ENCODE results near the gene TRAF3IP1.

Gene TRAF3IP1

DNA sequence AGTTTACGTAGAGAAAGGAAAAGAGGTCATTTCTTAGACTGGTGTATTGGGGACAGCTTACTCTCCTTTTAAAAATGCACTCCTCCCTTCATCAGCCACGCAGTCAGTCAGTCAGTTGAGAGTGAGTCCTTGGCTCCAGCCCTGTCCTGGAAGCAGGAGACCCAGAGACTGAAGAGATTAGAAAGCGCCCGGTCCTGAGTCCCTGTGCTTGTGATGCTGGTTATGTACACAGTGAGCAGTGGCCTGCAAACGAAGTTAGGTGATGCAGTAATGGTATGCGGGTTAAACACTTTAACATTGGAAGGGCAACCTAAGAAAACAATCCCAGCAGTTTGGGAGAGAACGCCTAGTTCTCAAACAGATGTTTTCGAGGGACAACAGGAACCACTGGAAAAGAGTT is 100.1 kb downstream of the TRAF3IP1 start:
- ATAC-seq = no peak
- TF ChIP-seq TCF4 (CRISPR knock-in tag; IDR thresholded peaks at IDR 0.05; ENCODE audit: borderline replicate concordance) (no peak), RARB (CRISPR knock-in tag; IDR thresholded peaks at IDR 0.05) (no peak), ZFP30 (CRISPR knock-in tag; IDR thresholded peaks at IDR 0.05) (no peak), ZNF70 (CRISPR knock-in tag; IDR thresholded peaks at IDR 0.05) (no peak), ZC3H10 (CRISPR knock-in tag; IDR thresholded peaks at IDR 0.05) (no peak), ZNF8 (CRISPR knock-in tag; IDR thresholded peaks at IDR 0.05) (no peak), ISL1 (CRISPR knock-in tag; IDR thresholded peaks at IDR 0.05) (no peak), PPARA (CRISPR knock-in tag; IDR thresholded peaks at IDR 0.05; ENCODE audit: borderline replicate concordance) (no peak), SNAI2 (CRISPR knock-in tag; IDR thresholded peaks at IDR 0.05) (no peak), ARNTL (CRISPR knock-in tag; IDR thresholded peaks at IDR 0.05; ENCODE audit: borderline replicate concordance, low read depth) (no peak), ZNF565 (CRISPR knock-in tag; conservative IDR thresholded peaks at IDR 0.05; ENCODE audit: low read depth) (no peak), ZFP3 (CRISPR knock-in tag; IDR thresholded peaks at IDR 0.05) (no peak)
- TF ChIP-seq, protein P1, sequence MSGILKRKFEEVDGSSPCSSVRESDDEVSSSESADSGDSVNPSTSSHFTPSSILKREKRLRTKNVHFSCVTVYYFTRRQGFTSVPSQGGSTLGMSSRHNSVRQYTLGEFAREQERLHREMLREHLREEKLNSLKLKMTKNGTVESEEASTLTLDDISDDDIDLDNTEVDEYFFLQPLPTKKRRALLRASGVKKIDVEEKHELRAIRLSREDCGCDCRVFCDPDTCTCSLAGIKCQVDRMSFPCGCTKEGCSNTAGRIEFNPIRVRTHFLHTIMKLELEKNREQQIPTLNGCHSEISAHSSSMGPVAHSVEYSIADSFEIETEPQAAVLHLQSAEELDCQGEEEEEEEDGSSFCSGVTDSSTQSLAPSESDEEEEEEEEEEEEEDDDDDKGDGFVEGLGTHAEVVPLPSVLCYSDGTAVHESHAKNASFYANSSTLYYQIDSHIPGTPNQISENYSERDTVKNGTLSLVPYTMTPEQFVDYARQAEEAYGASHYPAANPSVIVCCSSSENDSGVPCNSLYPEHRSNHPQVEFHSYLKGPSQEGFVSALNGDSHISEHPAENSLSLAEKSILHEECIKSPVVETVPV (CRISPR knock-in tag; IDR thresholded peaks at IDR 0.05) = no peak
- TF ChIP-seq, protein P2, sequence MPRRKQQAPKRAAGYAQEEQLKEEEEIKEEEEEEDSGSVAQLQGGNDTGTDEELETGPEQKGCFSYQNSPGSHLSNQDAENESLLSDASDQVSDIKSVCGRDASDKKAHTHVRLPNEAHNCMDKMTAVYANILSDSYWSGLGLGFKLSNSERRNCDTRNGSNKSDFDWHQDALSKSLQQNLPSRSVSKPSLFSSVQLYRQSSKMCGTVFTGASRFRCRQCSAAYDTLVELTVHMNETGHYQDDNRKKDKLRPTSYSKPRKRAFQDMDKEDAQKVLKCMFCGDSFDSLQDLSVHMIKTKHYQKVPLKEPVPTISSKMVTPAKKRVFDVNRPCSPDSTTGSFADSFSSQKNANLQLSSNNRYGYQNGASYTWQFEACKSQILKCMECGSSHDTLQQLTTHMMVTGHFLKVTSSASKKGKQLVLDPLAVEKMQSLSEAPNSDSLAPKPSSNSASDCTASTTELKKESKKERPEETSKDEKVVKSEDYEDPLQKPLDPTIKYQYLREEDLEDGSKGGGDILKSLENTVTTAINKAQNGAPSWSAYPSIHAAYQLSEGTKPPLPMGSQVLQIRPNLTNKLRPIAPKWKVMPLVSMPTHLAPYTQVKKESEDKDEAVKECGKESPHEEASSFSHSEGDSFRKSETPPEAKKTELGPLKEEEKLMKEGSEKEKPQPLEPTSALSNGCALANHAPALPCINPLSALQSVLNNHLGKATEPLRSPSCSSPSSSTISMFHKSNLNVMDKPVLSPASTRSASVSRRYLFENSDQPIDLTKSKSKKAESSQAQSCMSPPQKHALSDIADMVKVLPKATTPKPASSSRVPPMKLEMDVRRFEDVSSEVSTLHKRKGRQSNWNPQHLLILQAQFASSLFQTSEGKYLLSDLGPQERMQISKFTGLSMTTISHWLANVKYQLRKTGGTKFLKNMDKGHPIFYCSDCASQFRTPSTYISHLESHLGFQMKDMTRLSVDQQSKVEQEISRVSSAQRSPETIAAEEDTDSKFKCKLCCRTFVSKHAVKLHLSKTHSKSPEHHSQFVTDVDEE (CRISPR knock-in tag; IDR thresholded peaks at IDR 0.05) = no peak
- TF ChIP-seq, protein P3, sequence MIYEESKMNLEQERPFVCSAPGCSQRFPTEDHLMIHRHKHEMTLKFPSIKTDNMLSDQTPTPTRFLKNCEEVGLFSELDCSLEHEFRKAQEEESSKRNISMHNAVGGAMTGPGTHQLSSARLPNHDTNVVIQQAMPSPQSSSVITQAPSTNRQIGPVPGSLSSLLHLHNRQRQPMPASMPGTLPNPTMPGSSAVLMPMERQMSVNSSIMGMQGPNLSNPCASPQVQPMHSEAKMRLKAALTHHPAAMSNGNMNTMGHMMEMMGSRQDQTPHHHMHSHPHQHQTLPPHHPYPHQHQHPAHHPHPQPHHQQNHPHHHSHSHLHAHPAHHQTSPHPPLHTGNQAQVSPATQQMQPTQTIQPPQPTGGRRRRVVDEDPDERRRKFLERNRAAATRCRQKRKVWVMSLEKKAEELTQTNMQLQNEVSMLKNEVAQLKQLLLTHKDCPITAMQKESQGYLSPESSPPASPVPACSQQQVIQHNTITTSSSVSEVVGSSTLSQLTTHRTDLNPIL (CRISPR knock-in tag; IDR thresholded peaks at IDR 0.05; ENCODE audit: low read depth) = no peak

DNA sequence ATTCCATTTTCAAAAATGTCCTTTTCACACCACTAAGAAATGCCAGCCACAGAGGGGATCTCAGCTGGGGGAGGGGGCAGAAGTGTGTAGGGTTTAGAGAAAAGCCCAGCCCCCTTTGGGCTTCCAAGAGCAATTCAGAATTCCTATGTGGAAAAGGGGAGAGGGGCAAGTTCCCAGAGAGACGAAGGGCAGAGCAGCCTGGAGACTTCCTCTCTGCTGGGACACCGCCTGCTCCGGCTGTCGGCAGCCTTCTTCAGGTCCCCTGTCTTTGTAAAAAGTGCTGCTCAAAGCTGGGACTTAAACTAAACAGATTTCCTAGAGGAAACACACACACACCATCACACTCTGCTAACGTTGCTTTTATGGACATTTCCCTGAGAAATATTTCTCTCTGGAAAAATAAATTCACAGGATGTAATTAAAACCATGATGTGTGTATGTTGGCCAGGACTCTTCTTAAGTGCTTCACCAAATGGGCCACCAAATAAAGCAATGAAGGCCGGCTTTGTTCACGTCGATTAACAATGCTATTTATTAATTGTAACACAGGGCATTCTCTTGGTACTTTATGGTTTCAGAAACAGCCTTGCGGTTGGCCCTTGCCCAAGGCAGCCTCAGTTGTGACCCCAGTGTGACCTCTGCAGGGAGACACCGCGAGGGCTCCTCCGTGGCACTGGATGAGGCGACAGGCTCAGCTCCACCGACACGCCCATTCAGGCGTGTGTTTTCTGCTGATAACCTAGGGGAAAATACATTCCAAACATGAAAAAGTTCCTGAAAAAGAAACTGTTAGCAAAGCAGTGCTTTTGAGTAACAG is 100.8 kb downstream of the TRAF3IP1 start:
- TF ChIP-seq ZFP30 (CRISPR knock-in tag; IDR thresholded peaks at IDR 0.05) = no peak
- TF ChIP-seq OSR1 (CRISPR knock-in tag; IDR thresholded peaks at IDR 0.05) = no peak
- TF ChIP-seq, protein P1 (CRISPR knock-in tag; IDR thresholded peaks at IDR 0.05) = no peak
- no peak for ATAC-seq

DNA sequence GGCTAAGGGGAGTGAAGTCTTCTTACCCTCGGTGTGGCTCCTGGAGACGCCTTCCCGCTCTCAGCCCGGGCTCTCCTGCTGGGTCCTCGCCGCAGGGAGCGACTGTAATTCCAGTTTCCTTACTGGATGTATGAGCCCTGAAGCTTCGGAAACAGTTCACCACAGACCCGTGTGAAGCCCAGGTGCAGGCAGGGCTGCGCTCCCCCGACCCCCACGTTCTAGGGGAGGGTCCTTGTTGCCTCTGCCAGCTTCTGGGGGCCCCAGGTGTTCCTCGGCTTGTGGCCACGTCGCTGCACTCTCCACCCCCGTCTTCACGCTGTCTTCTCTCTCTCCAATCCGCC is 101.3 kb downstream of the TRAF3IP1 start:
- ATAC-seq = no peak
- no peak for TF ChIP-seq ZNF8 (CRISPR knock-in tag; IDR thresholded peaks at IDR 0.05)
- no peak for TF ChIP-seq ZC3H10 (CRISPR knock-in tag; IDR thresholded peaks at IDR 0.05)
- TF ChIP-seq ESRRG (CRISPR knock-in tag; IDR thresholded peaks at IDR 0.05) = no peak
- TF ChIP-seq ZFP3 (CRISPR knock-in tag; IDR thresholded peaks at IDR 0.05) = no peak
- TF ChIP-seq, protein P2 (CRISPR knock-in tag; IDR thresholded peaks at IDR 0.05) = no peak
- no peak for TF ChIP-seq PPARA (CRISPR knock-in tag; IDR thresholded peaks at IDR 0.05; ENCODE audit: borderline replicate concordance)
- TF ChIP-seq CSDC2 (CRISPR knock-in tag; IDR thresholded peaks at IDR 0.05) = no peak
- TF ChIP-seq SNAI2 (CRISPR knock-in tag; IDR thresholded peaks at IDR 0.05) = no peak
- TF ChIP-seq, protein P4, sequence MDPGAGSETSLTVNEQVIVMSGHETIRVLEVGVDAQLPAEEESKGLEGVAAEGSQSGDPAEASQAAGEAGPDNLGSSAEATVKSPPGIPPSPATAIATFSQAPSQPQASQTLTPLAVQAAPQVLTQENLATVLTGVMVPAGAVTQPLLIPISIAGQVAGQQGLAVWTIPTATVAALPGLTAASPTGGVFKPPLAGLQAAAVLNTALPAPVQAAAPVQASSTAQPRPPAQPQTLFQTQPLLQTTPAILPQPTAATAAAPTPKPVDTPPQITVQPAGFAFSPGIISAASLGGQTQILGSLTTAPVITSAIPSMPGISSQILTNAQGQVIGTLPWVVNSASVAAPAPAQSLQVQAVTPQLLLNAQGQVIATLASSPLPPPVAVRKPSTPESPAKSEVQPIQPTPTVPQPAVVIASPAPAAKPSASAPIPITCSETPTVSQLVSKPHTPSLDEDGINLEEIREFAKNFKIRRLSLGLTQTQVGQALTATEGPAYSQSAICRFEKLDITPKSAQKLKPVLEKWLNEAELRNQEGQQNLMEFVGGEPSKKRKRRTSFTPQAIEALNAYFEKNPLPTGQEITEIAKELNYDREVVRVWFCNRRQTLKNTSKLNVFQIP (CRISPR knock-in tag; IDR thresholded peaks at IDR 0.05; ENCODE audit: borderline replicate concordance, low read depth) = no peak
- TF ChIP-seq ZFP30 (CRISPR knock-in tag; IDR thresholded peaks at IDR 0.05) = no peak
- TF ChIP-seq, protein P5, sequence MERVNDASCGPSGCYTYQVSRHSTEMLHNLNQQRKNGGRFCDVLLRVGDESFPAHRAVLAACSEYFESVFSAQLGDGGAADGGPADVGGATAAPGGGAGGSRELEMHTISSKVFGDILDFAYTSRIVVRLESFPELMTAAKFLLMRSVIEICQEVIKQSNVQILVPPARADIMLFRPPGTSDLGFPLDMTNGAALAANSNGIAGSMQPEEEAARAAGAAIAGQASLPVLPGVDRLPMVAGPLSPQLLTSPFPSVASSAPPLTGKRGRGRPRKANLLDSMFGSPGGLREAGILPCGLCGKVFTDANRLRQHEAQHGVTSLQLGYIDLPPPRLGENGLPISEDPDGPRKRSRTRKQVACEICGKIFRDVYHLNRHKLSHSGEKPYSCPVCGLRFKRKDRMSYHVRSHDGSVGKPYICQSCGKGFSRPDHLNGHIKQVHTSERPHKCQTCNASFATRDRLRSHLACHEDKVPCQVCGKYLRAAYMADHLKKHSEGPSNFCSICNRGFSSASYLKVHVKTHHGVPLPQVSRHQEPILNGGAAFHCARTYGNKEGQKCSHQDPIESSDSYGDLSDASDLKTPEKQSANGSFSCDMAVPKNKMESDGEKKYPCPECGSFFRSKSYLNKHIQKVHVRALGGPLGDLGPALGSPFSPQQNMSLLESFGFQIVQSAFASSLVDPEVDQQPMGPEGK (CRISPR knock-in tag; IDR thresholded peaks at IDR 0.05; ENCODE audit: borderline replicate concordance) = no peak
- TF ChIP-seq ARNTL (CRISPR knock-in tag; IDR thresholded peaks at IDR 0.05; ENCODE audit: borderline replicate concordance, low read depth) = no peak
- TF ChIP-seq ZNF70 (CRISPR knock-in tag; IDR thresholded peaks at IDR 0.05) = no peak
- TF ChIP-seq TCF4 (CRISPR knock-in tag; IDR thresholded peaks at IDR 0.05; ENCODE audit: borderline replicate concordance) = no peak
- no peak for TF ChIP-seq ISL1 (CRISPR knock-in tag; IDR thresholded peaks at IDR 0.05)
- no peak for TF ChIP-seq TOX (CRISPR knock-in tag; IDR thresholded peaks at IDR 0.05; ENCODE audit: borderline replicate concordance)
- TF ChIP-seq BACH2 (CRISPR knock-in tag; IDR thresholded peaks at IDR 0.05; ENCODE audit: borderline replicate concordance) = no peak
- TF ChIP-seq GLIS3 (CRISPR knock-in tag; IDR thresholded peaks at IDR 0.05) = no peak
